Neural cell (in vitro differentiated cells): Measurements from ENCODE around the gene EEF1AKMT3. TPM values are rescaled to one million over a fixed set of nuclear protein-coding genes. Genes with fewer than 3 reads are reported as not detected.

Source experiments
- H2AFZ ChIP-seq: fragments of 200-600, 300-800 bp; sonication (generic), shearing (Covaris generic); 2 replicates; pipeline ENCODE4 v1.6.0; 2014; ENCODE audit warnings: low read depth, mild to moderate bottlenecking, antibody characterized with exemption, low read length, moderate library complexity
- H3F3A ChIP-seq: fragments of 200-600 bp; shearing (Covaris generic); 2 replicates; pipeline ENCODE4 v1.6.1; 2016; ENCODE audit warnings: mild to moderate bottlenecking, moderate library complexity, mixed read lengths, antibody characterized with exemption, low read length; ENCODE audit not compliant: insufficient read depth, poor library complexity, severe bottlenecking
- H3K27ac ChIP-seq: fragments of 200-600, 300-800 bp; sonication (generic), shearing (Covaris generic); 2 replicates; pipeline ENCODE4 v1.5.1; 2014; ENCODE audit warnings: mild to moderate bottlenecking, low read length, moderate library complexity
- H3K27me3 ChIP-seq: fragments of 300-800, 200-600 bp; sonication (generic), shearing (Covaris generic); 2 replicates; pipeline ENCODE4 v1.6.0; 2014; ENCODE audit warnings: mild to moderate bottlenecking, low read depth, low read length, moderate library complexity; ENCODE audit not compliant: insufficient read depth
- H3K36me3 ChIP-seq: fragments of 300-800, 200-600 bp; sonication (generic), shearing (Covaris generic); 2 replicates; pipeline ENCODE4 v1.5.1; 2014; ENCODE audit warnings: mild to moderate bottlenecking, antibody characterized with exemption, low read length, moderate library complexity; ENCODE audit not compliant: insufficient read depth
- H3K4me2 ChIP-seq: fragments of 300-800, 200-600 bp; sonication (generic), shearing (Covaris generic); 2 replicates; pipeline ENCODE4 v1.6.0; 2014; ENCODE audit warnings: mild to moderate bottlenecking, low read length
- H3K4me3 ChIP-seq: fragments of 300-800, 200-600 bp; sonication (generic), shearing (Covaris generic); 2 replicates; pipeline ENCODE4 v1.5.1; 2014; ENCODE audit warnings: mild to moderate bottlenecking, low read length, moderate library complexity
- H3K79me2 ChIP-seq: fragments of 200-600 bp; shearing (Covaris generic); replicated peaks from 2 replicates; pipeline ENCODE4 v1.6.0; 2014; ENCODE audit warnings: mild to moderate bottlenecking, low read length, moderate library complexity; ENCODE audit not compliant: insufficient read depth
- H3K9ac ChIP-seq: fragments of 300-800, 200-600 bp; sonication (generic), shearing (Covaris generic); 2 replicates; pipeline ENCODE4 v1.6.1; 2016; ENCODE audit warnings: mild to moderate bottlenecking, low read length, mixed read lengths
- H3K9me2 ChIP-seq: fragments of 200-600 bp; shearing (Covaris generic); 2 replicates; pipeline ENCODE4 v1.6.1; 2016; ENCODE audit warnings: mild to moderate bottlenecking, low read length, mixed read lengths; ENCODE audit not compliant: insufficient read depth
- H3K9me3 ChIP-seq: fragments of 200-600, 300-800 bp; sonication (generic), shearing (Covaris generic); 2 replicates; pipeline ENCODE4 v1.6.1; 2016; ENCODE audit warnings: mild to moderate bottlenecking, mixed run types, low read length, moderate library complexity, mixed read lengths
- H4K20me1 ChIP-seq: fragments of 200-600 bp; shearing (Covaris generic); 2 replicates; pipeline ENCODE4 v1.6.1; 2016; ENCODE audit warnings: mild to moderate bottlenecking, mixed run types; ENCODE audit not compliant: insufficient read depth
- CTCF ChIP-seq: fragments of 450-650 bp; IDR thresholded peaks from 2 replicates; pipeline ENCODE4 v1.5.1; 2014; ENCODE audit warnings: antibody characterized with exemption, mild to moderate bottlenecking, moderate library complexity; ENCODE audit not compliant: poor library complexity, severe bottlenecking
- EP300 ChIP-seq: fragments of 450-650 bp; conservative IDR thresholded peaks from 2 replicates; pipeline ENCODE4 v1.6.1; 2014; ENCODE audit warnings: antibody characterized with exemption, mild to moderate bottlenecking, moderate library complexity; ENCODE audit not compliant: poor library complexity, severe bottlenecking
- EZH2 ChIP-seq: fragments of 200-600, 300-800 bp; shearing (Covaris generic), sonication (generic); IDR thresholded peaks from 2 replicates; pipeline ENCODE4 v1.6.1; 2014; ENCODE audit warnings: antibody characterized with exemption, low read length, borderline replicate concordance, mild to moderate bottlenecking; ENCODE audit not compliant: insufficient read depth, poor library complexity, severe bottlenecking
- MXI1 ChIP-seq: fragments of 450-650 bp; conservative IDR thresholded peaks from 2 replicates; pipeline ENCODE4 v1.6.1; 2014; ENCODE audit warnings: antibody characterized with exemption, mild to moderate bottlenecking; ENCODE audit not compliant: poor library complexity, severe bottlenecking
- POLR2AphosphoS5 ChIP-seq: IDR thresholded peaks from 2 replicates; pipeline ENCODE4 v1.6.1; 2012
- RAD21 ChIP-seq: fragments of 450-650 bp; conservative IDR thresholded peaks from 2 replicates; pipeline ENCODE4 v1.6.1; 2014; ENCODE audit warnings: antibody characterized with exemption, mild to moderate bottlenecking, moderate library complexity
- SMC3 ChIP-seq: fragments of 450-650 bp; conservative IDR thresholded peaks from 2 replicates; pipeline ENCODE4 v1.6.1; 2014; ENCODE audit warnings: antibody characterized with exemption, mild to moderate bottlenecking, moderate library complexity; ENCODE audit not compliant: poor library complexity
- TAF1 ChIP-seq: IDR thresholded peaks from 2 replicates; pipeline ENCODE4 v1.6.1; 2012; ENCODE audit warnings: low read depth
- polyA plus RNA-seq: library from polyadenylated mRNA; depleted of rRNA; stranded (reverse); fragments of >200 nt; gene quantifications from 2 replicates; pipeline ENCODE4 v1.2.3, GENCODE V29; 2014
- TF ChIP-seq, protein P1 (sequence below): IDR thresholded peaks from 2 replicates; pipeline ENCODE4 v1.6.1; 2012; ENCODE audit warnings: borderline replicate concordance

The EEF1AKMT3 gene
- polyA plus RNA-seq, 1 donor from 2014 or later = 1.6 TPM

GRCh38 chr12:57724936-57725740, 47.3 kb upstream of the EEF1AKMT3 start:
- Histone ChIP-seq H2AFZ (no peak overlapping the region), H3K9me2 (no peaks in the 10 kb centered on the region), H3K27me3 (peaks cover 42% of the 10 kb centered on the region), H3K9me3 (no peaks in the 10 kb centered on the region), H3K27ac (no peak overlapping the region), H3F3A (no peaks in the 10 kb centered on the region), H3K4me2 (no peak overlapping the region), H3K9ac (no peak overlapping the region), H3K79me2 (no peaks in the 10 kb centered on the region), H3K4me3 (no peak overlapping the region), H4K20me1 (no peaks in the 10 kb centered on the region), H3K36me3 (peaks cover 4% of the 10 kb centered on the region)
- TF ChIP-seq MXI1 = no peak

GRCh38 chr12:57725851-57726150, 46.6 kb upstream of the EEF1AKMT3 start:
- Histone ChIP-seq H3F3A (no peaks in the 10 kb centered on the region), H3K4me3 (no peak overlapping the region), H3K79me2 (no peaks in the 10 kb centered on the region), H3K27me3 (peaks cover 47% of the 10 kb centered on the region), H4K20me1 (no peaks in the 10 kb centered on the region), H3K9me3 (no peaks in the 10 kb centered on the region), H3K27ac (no peak overlapping the region), H3K9me2 (no peaks in the 10 kb centered on the region), H3K4me2 (no peak overlapping the region), H2AFZ (no peak overlapping the region), H3K9ac (no peak overlapping the region), H3K36me3 (peaks cover 4% of the 10 kb centered on the region)
- no peak for TF ChIP-seq POLR2AphosphoS5
- no peak for TF ChIP-seq TAF1
- TF ChIP-seq RAD21 = no peak
- no peak for TF ChIP-seq MXI1
- no peak for TF ChIP-seq EP300
- no peak for TF ChIP-seq SMC3
- no peak for TF ChIP-seq CTCF
- TF ChIP-seq, protein P1, sequence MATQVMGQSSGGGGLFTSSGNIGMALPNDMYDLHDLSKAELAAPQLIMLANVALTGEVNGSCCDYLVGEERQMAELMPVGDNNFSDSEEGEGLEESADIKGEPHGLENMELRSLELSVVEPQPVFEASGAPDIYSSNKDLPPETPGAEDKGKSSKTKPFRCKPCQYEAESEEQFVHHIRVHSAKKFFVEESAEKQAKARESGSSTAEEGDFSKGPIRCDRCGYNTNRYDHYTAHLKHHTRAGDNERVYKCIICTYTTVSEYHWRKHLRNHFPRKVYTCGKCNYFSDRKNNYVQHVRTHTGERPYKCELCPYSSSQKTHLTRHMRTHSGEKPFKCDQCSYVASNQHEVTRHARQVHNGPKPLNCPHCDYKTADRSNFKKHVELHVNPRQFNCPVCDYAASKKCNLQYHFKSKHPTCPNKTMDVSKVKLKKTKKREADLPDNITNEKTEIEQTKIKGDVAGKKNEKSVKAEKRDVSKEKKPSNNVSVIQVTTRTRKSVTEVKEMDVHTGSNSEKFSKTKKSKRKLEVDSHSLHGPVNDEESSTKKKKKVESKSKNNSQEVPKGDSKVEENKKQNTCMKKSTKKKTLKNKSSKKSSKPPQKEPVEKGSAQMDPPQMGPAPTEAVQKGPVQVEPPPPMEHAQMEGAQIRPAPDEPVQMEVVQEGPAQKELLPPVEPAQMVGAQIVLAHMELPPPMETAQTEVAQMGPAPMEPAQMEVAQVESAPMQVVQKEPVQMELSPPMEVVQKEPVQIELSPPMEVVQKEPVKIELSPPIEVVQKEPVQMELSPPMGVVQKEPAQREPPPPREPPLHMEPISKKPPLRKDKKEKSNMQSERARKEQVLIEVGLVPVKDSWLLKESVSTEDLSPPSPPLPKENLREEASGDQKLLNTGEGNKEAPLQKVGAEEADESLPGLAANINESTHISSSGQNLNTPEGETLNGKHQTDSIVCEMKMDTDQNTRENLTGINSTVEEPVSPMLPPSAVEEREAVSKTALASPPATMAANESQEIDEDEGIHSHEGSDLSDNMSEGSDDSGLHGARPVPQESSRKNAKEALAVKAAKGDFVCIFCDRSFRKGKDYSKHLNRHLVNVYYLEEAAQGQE = no peak
- no peak for TF ChIP-seq EZH2
